ENCODE measurements around the gene TMEM181. TPM values are rescaled to one million over a fixed set of nuclear protein-coding genes. Genes with fewer than 3 reads are reported as not detected.

TMEM181 gene
- total RNA-seq, 1 donor from 2014 or later, result 28.4 TPM

DNA sequence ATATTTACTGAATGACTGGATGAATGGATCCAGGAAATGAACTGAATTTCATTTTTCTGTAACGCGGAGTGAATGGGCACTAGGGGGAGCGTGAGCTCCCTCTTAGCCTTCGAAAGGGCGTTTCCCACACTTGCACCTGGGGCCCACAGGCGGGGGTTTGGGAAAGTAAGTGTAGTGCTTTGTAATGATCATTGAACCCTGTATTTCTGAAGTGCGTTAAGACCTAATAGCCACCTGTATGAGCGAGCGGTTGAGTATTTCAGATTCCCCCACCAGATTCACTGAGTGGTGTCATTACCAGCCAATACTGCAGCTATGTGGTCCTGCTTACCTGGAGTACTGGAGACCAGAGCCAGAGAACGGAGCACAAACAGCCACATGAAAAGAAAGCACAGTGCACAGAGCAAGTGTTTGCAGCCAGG, 100.5 kb downstream of the TMEM181 start:
- Histone ChIP-seq H3K4me1 (peaks cover 52% of the 10 kb centered on the region), H3K27me3 (ENCODE audit: low read depth) (no peaks in the 10 kb centered on the region), H3K4me3 (no peak overlapping the region), H3K27ac (no peak overlapping the region), H3K36me3 (peaks cover under 1% of the 10 kb centered on the region), H3K9me3 (no peaks in the 10 kb centered on the region)
- TF ChIP-seq, protein P1, sequence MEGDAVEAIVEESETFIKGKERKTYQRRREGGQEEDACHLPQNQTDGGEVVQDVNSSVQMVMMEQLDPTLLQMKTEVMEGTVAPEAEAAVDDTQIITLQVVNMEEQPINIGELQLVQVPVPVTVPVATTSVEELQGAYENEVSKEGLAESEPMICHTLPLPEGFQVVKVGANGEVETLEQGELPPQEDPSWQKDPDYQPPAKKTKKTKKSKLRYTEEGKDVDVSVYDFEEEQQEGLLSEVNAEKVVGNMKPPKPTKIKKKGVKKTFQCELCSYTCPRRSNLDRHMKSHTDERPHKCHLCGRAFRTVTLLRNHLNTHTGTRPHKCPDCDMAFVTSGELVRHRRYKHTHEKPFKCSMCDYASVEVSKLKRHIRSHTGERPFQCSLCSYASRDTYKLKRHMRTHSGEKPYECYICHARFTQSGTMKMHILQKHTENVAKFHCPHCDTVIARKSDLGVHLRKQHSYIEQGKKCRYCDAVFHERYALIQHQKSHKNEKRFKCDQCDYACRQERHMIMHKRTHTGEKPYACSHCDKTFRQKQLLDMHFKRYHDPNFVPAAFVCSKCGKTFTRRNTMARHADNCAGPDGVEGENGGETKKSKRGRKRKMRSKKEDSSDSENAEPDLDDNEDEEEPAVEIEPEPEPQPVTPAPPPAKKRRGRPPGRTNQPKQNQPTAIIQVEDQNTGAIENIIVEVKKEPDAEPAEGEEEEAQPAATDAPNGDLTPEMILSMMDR (IDR thresholded peaks at IDR 0.05), result peak; percentile 63
- peak; percentile 59 for ATAC-seq
- DNase-seq, result peak; percentile 63
- intact Hi-C loops (cut with DNase I), result no loop called here

DNA sequence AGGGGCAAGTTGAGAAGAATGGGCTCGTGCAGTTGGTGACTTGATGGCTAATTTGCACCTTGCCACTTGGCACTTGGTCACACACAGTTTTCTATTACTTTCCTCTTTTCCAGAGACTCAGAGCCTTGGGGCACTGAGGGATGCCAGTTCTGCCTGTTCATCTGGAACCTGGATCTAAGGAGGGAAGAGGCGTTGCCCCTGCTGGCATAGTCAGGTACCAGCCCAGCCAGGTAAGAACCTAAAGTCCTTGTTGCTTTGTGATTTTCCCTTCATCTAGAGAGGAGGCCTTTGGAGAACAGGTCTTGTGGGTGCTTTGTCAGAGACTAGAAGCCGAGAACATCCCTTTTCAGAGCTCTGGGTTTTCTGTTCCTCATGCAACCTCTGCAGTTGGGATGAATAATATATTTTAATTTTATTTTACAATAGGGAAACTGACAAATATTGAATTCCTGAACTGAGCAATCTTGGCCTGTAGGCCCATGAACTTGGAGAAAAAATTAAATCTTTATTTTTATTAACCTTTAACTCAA, 101.3 kb downstream of the TMEM181 start:
- H3K4me3 ChIP-seq, result no peak overlapping the region
- intact Hi-C loops (cut with DNase I), result no loop called here
- no peak overlapping the region for H3K27ac ChIP-seq
- peaks cover 50% of the 10 kb centered on the region for H3K4me1 ChIP-seq
- peaks cover 4% of the 10 kb centered on the region for H3K36me3 ChIP-seq
- no peak for ATAC-seq
- H3K27me3 ChIP-seq (ENCODE audit: low read depth), result no peaks in the 10 kb centered on the region
- no peaks in the 10 kb centered on the region for H3K9me3 ChIP-seq
- TF ChIP-seq, protein P1 (IDR thresholded peaks at IDR 0.05), result peak; percentile 7
- DNase-seq, result no peak

DNA sequence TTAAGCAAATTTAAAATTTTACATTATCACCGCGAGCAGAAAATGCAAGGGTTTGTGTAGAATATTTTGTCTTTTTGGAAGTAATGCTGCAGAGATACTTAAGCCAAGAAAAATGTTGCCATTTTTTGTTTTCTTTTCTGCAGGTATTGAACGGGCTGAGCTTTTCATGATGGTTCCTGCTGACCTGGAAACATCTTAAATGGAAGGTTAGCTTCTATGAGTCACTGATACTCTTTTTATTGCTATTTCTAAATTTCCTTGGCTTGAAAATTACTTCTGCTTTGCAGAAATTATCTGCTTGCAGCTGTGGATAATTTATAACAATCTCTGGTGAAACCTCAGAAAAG, 102.7 kb downstream of the TMEM181 start:
- Histone ChIP-seq H3K4me1 (peaks cover 47% of the 10 kb centered on the region), H3K27ac (no peak overlapping the region), H3K36me3 (peaks cover 4% of the 10 kb centered on the region), H3K4me3 (no peak overlapping the region), H3K9me3 (no peaks in the 10 kb centered on the region), H3K27me3 (ENCODE audit: low read depth) (no peaks in the 10 kb centered on the region)
- ATAC-seq (no peak), DNase-seq (no peak)
- TF ChIP-seq, protein P1 (IDR thresholded peaks at IDR 0.05), result no peak
- intact Hi-C loops (cut with DNase I), result no loop called here

DNA sequence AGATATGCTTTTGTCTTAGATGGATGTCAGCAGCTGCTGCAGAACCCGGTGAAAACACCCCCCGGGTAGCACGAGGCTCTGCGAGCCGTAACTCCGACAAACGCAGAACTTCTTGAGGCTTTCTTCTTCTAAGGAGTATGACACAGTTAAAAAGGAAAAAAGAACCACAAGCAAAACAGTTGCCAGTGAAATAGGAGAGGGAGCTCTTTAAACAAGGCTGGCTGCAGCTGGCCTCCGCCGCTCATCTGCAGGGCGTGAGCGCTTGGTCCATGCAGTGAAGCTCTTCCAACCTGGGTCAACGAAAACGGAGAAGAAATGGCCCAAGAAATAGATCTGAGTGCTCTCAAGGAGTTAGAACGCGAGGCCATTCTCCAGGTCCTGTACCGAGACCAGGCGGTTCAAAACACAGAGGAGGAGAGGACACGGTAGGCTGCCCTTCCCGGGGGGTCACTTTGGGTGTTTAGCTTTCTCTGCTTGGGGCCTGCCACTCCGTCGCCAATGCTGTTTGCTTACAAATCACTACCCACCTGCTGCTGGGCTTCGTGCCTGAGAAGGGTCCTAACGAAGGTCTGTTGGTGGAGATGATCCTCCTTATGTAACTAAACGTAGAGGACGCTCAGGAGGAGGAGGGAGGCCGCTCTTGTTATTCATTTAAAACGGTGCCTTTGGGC, 103.2 kb downstream of the TMEM181 start:
- no peak for DNase-seq

DNA sequence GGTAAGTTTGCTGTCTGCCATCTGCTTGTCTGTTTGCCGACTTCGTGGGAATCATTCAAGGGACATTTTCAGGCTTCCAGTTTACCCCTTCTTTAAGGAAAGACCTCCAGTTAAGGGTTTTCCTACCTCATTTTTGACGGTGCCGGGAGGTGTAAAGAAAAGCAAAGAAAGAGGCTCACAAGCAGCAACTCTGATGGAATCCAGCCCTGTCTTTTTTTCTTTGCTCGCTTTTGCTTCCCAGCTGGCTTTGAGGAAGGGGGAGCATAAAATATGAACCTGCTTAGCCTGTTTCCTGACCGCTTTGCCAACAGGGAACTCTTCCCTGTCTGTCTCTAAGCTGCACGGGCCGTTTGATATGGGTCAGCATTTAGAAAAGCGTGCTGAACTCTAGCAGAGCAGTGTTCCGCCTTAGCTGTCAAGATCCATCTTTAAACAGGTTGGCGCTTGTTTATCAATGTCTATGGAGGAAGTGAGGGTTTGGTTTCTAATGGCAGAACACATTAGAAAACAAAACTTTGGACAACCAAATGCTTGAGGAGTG, 103.8 kb downstream of the TMEM181 start:
- Histone ChIP-seq H3K9me3 (no peaks in the 10 kb centered on the region), H3K36me3 (peaks cover 4% of the 10 kb centered on the region), H3K4me1 (peaks cover 58% of the 10 kb centered on the region), H3K27me3 (ENCODE audit: low read depth) (no peaks in the 10 kb centered on the region), H3K27ac (peak overlapping the region; percentile 61), H3K4me3 (peak overlapping the region; percentile 31)
- TF ChIP-seq, protein P1 (IDR thresholded peaks at IDR 0.05), result no peak
- intact Hi-C loops (cut with DNase I), result no loop called here
- no peak for ATAC-seq
- DNase-seq, result no peak

More for the DNA sequence above, 103.2 kb downstream of the TMEM181 start:
- peaks cover 52% of the 10 kb centered on the region for H3K4me1 ChIP-seq
- H3K27me3 ChIP-seq (ENCODE audit: low read depth), result no peaks in the 10 kb centered on the region
- peak overlapping the region; percentile 31 for H3K4me3 ChIP-seq
- H3K9me3 ChIP-seq, result no peaks in the 10 kb centered on the region
- TF ChIP-seq, protein P1 (IDR thresholded peaks at IDR 0.05), result no peak
- peak overlapping the region; percentile 61 for H3K27ac ChIP-seq
- ATAC-seq, result no peak
- intact Hi-C loops (cut with DNase I), result no loop called here
- H3K36me3 ChIP-seq, result peaks cover 4% of the 10 kb centered on the region

Data from lower lobe of right lung (tissue), 2 donors.